OCI-LY7 (cell line): ENCODE measurements around the gene S100PBP. TPM values are rescaled to one million over a fixed set of nuclear protein-coding genes. Genes with fewer than 3 reads are reported as not detected.

ENCODE experiments used
- BruUV-seq: library from RNA; stranded (reverse); fragments of 400-500 nt; replicated peaks from 2 replicates; lab custom pipeline; 2021; lab: Mats Ljungman, UMichigan
- CTCF ChIA-PET: fragments of 300-600 bp; sonication (Branson Sonifier 250); formaldehyde crosslinking; loops from one replicate; lab custom pipeline; 2022; ENCODE audit warnings: antibody characterized with exemption; ENCODE audit not compliant: unreplicated experiment; lab: Charles Lee
- POLR2A ChIA-PET: fragments of 300-600 bp; sonication (Branson Sonifier 250); formaldehyde crosslinking; loops from one replicate; lab custom pipeline; 2022; ENCODE audit warnings: antibody characterized with exemption; lab: Charles Lee
- DNase-seq: peaks from one replicate; pipeline ENCODE4 v3.0.0-alpha.2; 2015; ENCODE audit warnings: low spot score
- H2AFZ ChIP-seq: fragments of 200-600 bp; sonication (generic), shearing (Covaris generic); 2 replicates; pipeline ENCODE4 v1.6.1; 2014; ENCODE audit warnings: mild to moderate bottlenecking, antibody characterized with exemption, low read length, moderate library complexity
- H3K27ac ChIP-seq: fragments of 200-600 bp; sonication (generic); 2 replicates; pipeline ENCODE4 v1.5.1; 2014; ENCODE audit warnings: mixed run types, low read depth, mild to moderate bottlenecking, moderate library complexity, low read length, inconsistent platforms; ENCODE audit not compliant: poor library complexity, severe bottlenecking
- H3K36me3 ChIP-seq: fragments of 200-600 bp; sonication (generic); 2 replicates; pipeline ENCODE4 v1.6.1; 2014; ENCODE audit warnings: mild to moderate bottlenecking, antibody characterized with exemption, low read length, moderate library complexity, mixed read lengths; ENCODE audit not compliant: insufficient read depth
- H3K4me1 ChIP-seq: fragments of 200-600 bp; sonication (generic); 2 replicates; pipeline ENCODE4 v1.5.1; 2014; ENCODE audit warnings: mild to moderate bottlenecking, low read length; ENCODE audit not compliant: insufficient read depth, poor library complexity, severe bottlenecking
- H3K4me2 ChIP-seq: fragments of 200-600 bp; sonication (generic); 2 replicates; pipeline ENCODE4 v1.6.1; 2014; ENCODE audit warnings: mild to moderate bottlenecking, low read length
- H3K4me3 ChIP-seq: fragments of 200-600 bp; sonication (generic); 2 replicates; pipeline ENCODE4 v1.5.1; 2014; ENCODE audit warnings: mild to moderate bottlenecking, low read depth, low read length; ENCODE audit not compliant: poor library complexity, severe bottlenecking
- H3K79me2 ChIP-seq: fragments of 200-600 bp; sonication (generic); 2 replicates; pipeline ENCODE4 v1.6.1; 2016; ENCODE audit warnings: low read depth, mild to moderate bottlenecking, low read length, moderate library complexity, mixed read lengths; ENCODE audit not compliant: insufficient read depth
- H3K9me2 ChIP-seq: fragments of 200-600 bp; sonication (generic); 2 replicates; pipeline ENCODE4 v1.6.1; 2016; ENCODE audit warnings: mild to moderate bottlenecking, low read length, mixed read lengths; ENCODE audit not compliant: insufficient read depth
- H3K9me3 ChIP-seq: fragments of 200-600 bp; sonication (generic); 2 replicates; pipeline ENCODE4 v1.6.1; 2014; ENCODE audit warnings: mild to moderate bottlenecking, mixed run types, low read length, mixed read lengths
- H4K20me1 ChIP-seq: fragments of 200-600 bp; sonication (generic); 2 replicates; pipeline ENCODE4 v1.6.1; 2014; ENCODE audit warnings: mild to moderate bottlenecking, antibody characterized with exemption, low read length, moderate library complexity, mixed read lengths; ENCODE audit not compliant: insufficient read depth
- EZH2phosphoT487 ChIP-seq: fragments of 200-600 bp; sonication (generic); IDR thresholded peaks from 2 replicates; pipeline ENCODE4 v1.6.1; 2018; ENCODE audit warnings: low read depth, borderline replicate concordance, mild to moderate bottlenecking, mixed run types, antibody characterized with exemption, low read length, moderate library complexity, mixed read lengths
- intact Hi-C: fragments of 100-400 bp; cut with micrococcal nuclease; formaldehyde crosslinking; loops from one replicate; pipeline ENCODE4 v1.10.0; 2022; ENCODE audit not compliant: unreplicated experiment
- total RNA-seq, 2 experiments: library from RNA; depleted of rRNA in 1 of 2; stranded (reverse); fragments of >200 nt in 1 of 2; shearing (Covaris generic) in 1 of 2; gene quantifications; 2 replicates each; pipeline ENCODE4 v1.2.3, GENCODE V29; 2014 to 2022
- TF ChIP-seq, protein P1 (sequence below): fragments of 200-600 bp; sonication (generic); conservative IDR thresholded peaks from 2 replicates; pipeline ENCODE4 v1.5.1; 2014; ENCODE audit warnings: mild to moderate bottlenecking, antibody characterized with exemption, low read length, moderate library complexity, mixed read lengths

S100PBP gene
- total RNA-seq, 2 experiments from 2014 or later, result 72.1 to 136 TPM

DNA sequence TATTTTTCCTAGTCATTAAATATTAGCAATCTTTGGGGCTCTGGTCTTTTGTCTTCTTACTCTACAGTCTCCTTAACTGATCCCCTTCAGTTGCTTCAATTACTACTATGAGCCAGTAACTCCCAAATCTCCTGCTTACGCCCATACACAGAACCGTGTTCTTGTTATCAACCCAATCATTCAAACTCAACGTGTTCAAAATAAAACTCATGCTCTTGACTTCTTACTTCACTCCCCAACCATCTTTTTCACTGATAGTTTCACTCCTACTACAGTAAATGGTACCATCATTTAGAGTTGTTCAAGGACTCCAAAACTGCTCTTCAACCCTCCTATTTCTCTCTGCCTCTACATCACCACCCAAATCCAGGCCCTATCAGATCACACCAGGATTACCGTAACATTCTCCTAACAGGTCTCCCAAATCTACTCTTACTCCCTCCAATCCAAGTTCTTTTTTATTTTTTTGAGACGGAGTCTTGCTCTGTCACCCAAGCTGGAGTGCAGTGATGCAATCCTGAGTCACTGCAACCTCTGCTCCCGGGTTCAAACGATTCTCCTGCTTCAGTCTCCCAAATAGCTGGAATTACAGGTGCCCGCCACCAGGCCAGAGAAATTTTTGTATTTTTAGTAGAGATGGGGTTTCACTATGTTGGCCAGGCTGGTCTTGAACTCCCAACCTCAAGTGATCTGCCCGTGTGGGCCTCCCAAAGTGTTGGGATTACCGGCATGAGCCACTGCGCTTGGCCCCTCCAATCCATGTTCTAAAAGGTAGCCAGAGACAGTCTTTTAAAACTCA, 3.3 kb upstream of the S100PBP start:
- Histone ChIP-seq H3K36me3 (peaks cover 78% of the 10 kb centered on the region), H3K27ac (no peak overlapping the region), H2AFZ (no peak overlapping the region), H3K4me2 (no peak overlapping the region; the same call in 1 of the 2 replicates), H3K79me2 (peaks cover 94% of the 10 kb centered on the region), H3K4me1 (peaks cover 32% of the 10 kb centered on the region), H3K9me3 (no peaks in the 10 kb centered on the region), H4K20me1 (peaks cover 17% of the 10 kb centered on the region), H3K4me3 (peak overlapping the region; percentile 4), H3K9me2 (no peaks in the 10 kb centered on the region)
- CTCF ChIA-PET, result no interaction called here
- BruUV-seq, result no TSS peak
- intact Hi-C loops, result no loop called here
- TF ChIP-seq, protein P1, sequence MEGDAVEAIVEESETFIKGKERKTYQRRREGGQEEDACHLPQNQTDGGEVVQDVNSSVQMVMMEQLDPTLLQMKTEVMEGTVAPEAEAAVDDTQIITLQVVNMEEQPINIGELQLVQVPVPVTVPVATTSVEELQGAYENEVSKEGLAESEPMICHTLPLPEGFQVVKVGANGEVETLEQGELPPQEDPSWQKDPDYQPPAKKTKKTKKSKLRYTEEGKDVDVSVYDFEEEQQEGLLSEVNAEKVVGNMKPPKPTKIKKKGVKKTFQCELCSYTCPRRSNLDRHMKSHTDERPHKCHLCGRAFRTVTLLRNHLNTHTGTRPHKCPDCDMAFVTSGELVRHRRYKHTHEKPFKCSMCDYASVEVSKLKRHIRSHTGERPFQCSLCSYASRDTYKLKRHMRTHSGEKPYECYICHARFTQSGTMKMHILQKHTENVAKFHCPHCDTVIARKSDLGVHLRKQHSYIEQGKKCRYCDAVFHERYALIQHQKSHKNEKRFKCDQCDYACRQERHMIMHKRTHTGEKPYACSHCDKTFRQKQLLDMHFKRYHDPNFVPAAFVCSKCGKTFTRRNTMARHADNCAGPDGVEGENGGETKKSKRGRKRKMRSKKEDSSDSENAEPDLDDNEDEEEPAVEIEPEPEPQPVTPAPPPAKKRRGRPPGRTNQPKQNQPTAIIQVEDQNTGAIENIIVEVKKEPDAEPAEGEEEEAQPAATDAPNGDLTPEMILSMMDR, result no peak
- TF ChIP-seq EZH2phosphoT487, result no peak
- no peak for DNase-seq
- POLR2A ChIA-PET, result no interaction called here

DNA sequence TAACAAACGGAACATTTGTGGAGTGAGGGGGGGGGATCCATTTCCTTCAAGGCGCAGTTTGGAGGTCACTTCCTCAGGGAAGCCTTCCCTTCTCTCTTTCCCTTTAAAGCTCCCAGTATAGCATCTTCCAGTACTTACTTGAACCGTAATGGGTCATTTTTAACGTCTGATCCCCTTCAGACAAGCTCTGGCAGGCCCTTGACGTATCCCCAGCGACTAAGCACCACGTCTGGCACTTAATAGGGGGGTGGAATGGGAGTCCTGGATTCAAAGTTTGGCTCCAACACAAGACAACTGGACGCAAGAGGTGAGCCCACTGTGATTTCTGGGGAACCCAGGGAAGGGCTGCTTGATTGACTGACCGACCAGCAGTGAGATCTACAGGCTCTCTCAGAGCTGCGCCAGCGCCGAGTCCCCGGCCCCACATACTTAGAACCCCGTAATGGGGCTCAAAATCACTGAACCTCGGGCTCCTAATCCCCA, 736 bp upstream of the S100PBP start:
- Histone ChIP-seq H3K79me2 (peaks cover 94% of the 10 kb centered on the region), H4K20me1 (peaks cover 17% of the 10 kb centered on the region), H3K4me3 (peak overlapping the region; percentile 100), H3K4me1 (peaks cover 56% of the 10 kb centered on the region), H3K27ac (peak overlapping the region; percentile 86), H3K9me3 (no peaks in the 10 kb centered on the region), H3K4me2 (peak overlapping the region; percentile 72), H3K36me3 (peaks cover 66% of the 10 kb centered on the region), H2AFZ (peak overlapping the region; percentile 64; the same call in 1 of the 2 replicates), H3K9me2 (no peaks in the 10 kb centered on the region)
- ChIA-PET CTCF (interaction anchor here (0.7 kb wide), 1 partner anchor 55 kb away, joined by 3 read pairs; no protein-coding TSS in a partner anchor), POLR2A (interaction anchor here (0.8 kb wide), 1 partner anchor 18 kb away, joined by 3 read pairs; no protein-coding TSS in a partner anchor)
- DNase-seq, result no peak
- intact Hi-C loops, result loop anchor here (1.0 to 5.0 kb wide), 3 partner anchors 146 to 744 kb away; partner anchors contain the start of genes MARCKSL1, RNF19B and TMEM39B
- no peak for TF ChIP-seq EZH2phosphoT487
- TSS peak; percentile 84 for BruUV-seq
